ENCODE data around the gene KIAA0753. TPM values are rescaled to one million over a fixed set of nuclear protein-coding genes. Genes with fewer than 3 reads are reported as not detected.

KIAA0753 gene
- total and polyA plus RNA-seq, 10 of the 15 experiments (the other 5 are each of a cell fraction or from before 2014, with no cell fraction given), result 2.2 to 15.2 (median 7.7) TPM

DNA sequence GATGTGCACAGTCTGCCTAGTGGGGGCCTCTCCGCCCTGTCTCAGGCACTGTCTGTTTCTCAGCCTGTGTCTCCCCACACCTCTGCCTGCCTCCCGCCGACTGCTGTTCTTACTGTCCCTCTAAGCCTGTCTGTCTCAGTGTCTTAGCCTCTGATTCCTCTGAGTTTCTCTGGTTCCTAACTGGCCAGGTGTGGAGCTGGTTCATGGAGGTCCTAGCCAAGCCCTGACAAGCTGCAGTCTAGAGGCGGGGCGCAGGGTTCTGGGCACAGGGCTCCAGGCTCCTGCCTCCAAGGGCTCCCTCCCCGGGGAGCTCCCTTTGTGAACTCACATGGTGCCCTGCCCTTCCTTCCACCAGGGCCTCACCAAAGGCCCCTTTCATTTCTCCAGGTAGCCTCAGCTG is 30.5 kb upstream of the KIAA0753 start (continued):
- TF ChIP-seq, protein P1, sequence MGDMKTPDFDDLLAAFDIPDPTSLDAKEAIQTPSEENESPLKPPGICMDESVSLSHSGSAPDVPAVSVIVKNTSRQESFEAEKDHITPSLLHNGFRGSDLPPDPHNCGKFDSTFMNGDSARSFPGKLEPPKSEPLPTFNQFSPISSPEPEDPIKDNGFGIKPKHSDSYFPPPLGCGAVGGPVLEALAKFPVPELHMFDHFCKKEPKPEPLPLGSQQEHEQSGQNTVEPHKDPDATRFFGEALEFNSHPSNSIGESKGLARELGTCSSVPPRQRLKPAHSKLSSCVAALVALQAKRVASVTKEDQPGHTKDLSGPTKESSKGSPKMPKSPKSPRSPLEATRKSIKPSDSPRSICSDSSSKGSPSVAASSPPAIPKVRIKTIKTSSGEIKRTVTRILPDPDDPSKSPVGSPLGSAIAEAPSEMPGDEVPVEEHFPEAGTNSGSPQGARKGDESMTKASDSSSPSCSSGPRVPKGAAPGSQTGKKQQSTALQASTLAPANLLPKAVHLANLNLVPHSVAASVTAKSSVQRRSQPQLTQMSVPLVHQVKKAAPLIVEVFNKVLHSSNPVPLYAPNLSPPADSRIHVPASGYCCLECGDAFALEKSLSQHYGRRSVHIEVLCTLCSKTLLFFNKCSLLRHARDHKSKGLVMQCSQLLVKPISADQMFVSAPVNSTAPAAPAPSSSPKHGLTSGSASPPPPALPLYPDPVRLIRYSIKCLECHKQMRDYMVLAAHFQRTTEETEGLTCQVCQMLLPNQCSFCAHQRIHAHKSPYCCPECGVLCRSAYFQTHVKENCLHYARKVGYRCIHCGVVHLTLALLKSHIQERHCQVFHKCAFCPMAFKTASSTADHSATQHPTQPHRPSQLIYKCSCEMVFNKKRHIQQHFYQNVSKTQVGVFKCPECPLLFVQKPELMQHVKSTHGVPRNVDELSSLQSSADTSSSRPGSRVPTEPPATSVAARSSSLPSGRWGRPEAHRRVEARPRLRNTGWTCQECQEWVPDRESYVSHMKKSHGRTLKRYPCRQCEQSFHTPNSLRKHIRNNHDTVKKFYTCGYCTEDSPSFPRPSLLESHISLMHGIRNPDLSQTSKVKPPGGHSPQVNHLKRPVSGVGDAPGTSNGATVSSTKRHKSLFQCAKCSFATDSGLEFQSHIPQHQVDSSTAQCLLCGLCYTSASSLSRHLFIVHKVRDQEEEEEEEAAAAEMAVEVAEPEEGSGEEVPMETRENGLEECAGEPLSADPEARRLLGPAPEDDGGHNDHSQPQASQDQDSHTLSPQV (IDR thresholded peaks at IDR 0.05), result no peak
- no peak for TF ChIP-seq EP300 (IDR thresholded peaks at IDR 0.05; ENCODE audit: borderline replicate concordance in 1 of 2, control insufficient read depth in 1 of 2, low read depth in 2 of 2, low read length in 2 of 2)

DNA sequence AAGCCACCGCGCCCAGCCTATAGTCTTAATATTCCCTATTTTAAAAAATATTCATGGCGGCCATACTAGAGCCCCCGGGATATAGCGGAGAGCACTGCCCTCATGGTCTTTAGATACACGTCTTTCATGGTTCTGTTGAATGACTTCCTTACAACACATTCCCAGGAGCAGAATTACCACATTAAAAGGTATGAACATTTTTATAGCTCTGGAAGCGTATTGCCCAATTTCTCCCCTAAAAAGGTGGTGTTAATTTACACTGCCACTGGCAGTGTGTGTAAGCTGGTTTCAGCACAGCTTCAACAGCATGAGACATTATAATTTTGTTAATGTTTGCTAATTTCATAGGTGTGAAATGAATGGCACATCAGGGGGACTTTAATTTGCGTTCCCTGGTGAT is 30.1 kb upstream of the KIAA0753 start:
- Histone ChIP-seq H3K79me2 (ENCODE audit: control insufficient read depth, insufficient read depth, low read length) (no peaks in the 10 kb centered on the region), H2AFZ (ENCODE audit: control insufficient read depth, low read depth, low read length) (no peak overlapping the region), H3K27ac (ENCODE audit: control insufficient read depth, insufficient read depth) (no peak overlapping the region), H3K9ac (ENCODE audit: control insufficient read depth, insufficient read depth, low read length) (no peak overlapping the region), H3K27me3 (replicated peaks in 1 of 2; ENCODE audit: control insufficient read depth in 2 of 2, insufficient read depth in 2 of 2, low read length in 1 of 2) (0 out of 4 replicates have a peak, but pooled peaks cover 0 to 2% of the 10 kb centered on the region in 2 experiments), H3K9me3 (replicated peaks; ENCODE audit: control insufficient read depth, insufficient read depth, low read length) (no peaks in the 10 kb centered on the region), H3K4me3 (no peak overlapping the region), H4K20me1 (ENCODE audit: control insufficient read depth, insufficient read depth) (no peaks in the 10 kb centered on the region), H3K4me1 (ENCODE audit: control insufficient read depth, insufficient read depth, low read length) (no peaks in the 10 kb centered on the region), H3K4me2 (ENCODE audit: control insufficient read depth, insufficient read depth) (no peak overlapping the region), H3K36me3 (ENCODE audit: control insufficient read depth in 2 of 2, insufficient read depth in 2 of 2, low read length in 1 of 2) (no peaks in the 10 kb centered on the region)
- ChIA-PET SMC1A (ENCODE audit: uncharacterized antibody, unreplicated experiment) (interaction anchor here (0.8 kb wide), 1 partner anchor 223 kb away, joined by 3 read pairs; no protein-coding TSS in a partner anchor), CTCF (interaction anchor here (0.9 to 3.5 kb wide), 4 partner anchors 173 to 351 kb away, joined by 3 to 10 read pairs (median 4); no protein-coding TSS in a partner anchor), POLR2A (no interaction called here), RAD21 (ENCODE audit: unreplicated experiment) (no interaction called here)
- BruUV-seq (replicated peaks), result no TSS peak
- intact Hi-C loops (cut with micrococcal nuclease; ENCODE audit: unreplicated experiment) (no loop called here), in situ Hi-C loops (cut with MboI) (no loop called here)
- no peak for FAIRE-seq
- no peak for DNase-seq (ENCODE audit: low read depth, low spot score)
- no peak for ATAC-seq
- 91% methylated on average over 8 of the region's 8 CpGs for WGBS (ENCODE audit: insufficient coverage, insufficient replicate concordance, low lambda C conversion rate, missing lambda C conversion rate)
- TF ChIP-seq, protein P2, sequence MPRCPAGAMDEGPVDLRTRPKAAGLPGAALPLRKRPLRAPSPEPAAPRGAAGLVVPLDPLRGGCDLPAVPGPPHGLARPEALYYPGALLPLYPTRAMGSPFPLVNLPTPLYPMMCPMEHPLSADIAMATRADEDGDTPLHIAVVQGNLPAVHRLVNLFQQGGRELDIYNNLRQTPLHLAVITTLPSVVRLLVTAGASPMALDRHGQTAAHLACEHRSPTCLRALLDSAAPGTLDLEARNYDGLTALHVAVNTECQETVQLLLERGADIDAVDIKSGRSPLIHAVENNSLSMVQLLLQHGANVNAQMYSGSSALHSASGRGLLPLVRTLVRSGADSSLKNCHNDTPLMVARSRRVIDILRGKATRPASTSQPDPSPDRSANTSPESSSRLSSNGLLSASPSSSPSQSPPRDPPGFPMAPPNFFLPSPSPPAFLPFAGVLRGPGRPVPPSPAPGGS (IDR thresholded peaks at IDR 0.05; ENCODE audit: borderline replicate concordance, insufficient read depth, low read depth, low read length, poor library complexity, severe bottlenecking), result peak; percentile 39
- no peak for TF ChIP-seq CBX3 (IDR thresholded peaks at IDR 0.05; ENCODE audit: borderline replicate concordance, low read depth)
- TF ChIP-seq, protein P3, sequence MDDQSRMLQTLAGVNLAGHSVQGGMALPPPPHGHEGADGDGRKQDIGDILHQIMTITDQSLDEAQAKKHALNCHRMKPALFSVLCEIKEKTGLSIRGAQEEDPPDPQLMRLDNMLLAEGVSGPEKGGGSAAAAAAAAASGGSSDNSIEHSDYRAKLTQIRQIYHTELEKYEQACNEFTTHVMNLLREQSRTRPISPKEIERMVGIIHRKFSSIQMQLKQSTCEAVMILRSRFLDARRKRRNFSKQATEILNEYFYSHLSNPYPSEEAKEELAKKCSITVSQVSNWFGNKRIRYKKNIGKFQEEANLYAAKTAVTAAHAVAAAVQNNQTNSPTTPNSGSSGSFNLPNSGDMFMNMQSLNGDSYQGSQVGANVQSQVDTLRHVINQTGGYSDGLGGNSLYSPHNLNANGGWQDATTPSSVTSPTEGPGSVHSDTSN (IDR thresholded peaks at IDR 0.05; ENCODE audit: insufficient replicate concordance, low read depth, low read length), result peak; percentile 10
